Measurements from ENCODE around the gene PLCL1. TPM values are rescaled to one million over a fixed set of nuclear protein-coding genes. Genes with fewer than 3 reads are reported as not detected.
A peak's percentile ranks its signal among the peaks of the same experiment; 100 is the strongest.

Gene PLCL1
- total RNA-seq, 1 experiment from 2014 or later: 0.07 TPM

DNA sequence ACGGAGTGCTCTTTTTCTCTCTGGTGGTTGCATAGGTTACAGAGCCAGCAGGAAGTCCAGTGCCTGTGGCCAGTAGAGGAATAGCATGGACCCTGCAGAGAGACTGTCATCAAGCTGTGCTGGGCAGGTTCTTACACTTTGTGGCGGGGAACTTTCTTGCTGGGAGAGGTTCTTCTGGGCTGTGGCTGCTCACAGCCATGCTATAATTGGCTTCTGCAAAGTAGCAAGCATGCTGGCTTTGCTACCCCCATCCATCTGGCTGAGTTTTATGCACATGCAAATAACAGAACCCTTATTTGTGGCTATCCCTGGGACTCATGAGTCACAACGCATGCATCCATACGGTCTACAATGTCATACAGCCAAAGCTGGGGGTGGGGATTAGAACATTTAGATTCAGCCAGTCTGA, 68.9 kb downstream of the PLCL1 start:
- intact Hi-C loops (cut with micrococcal nuclease): no loop called here
- H3K4me1 ChIP-seq (ENCODE audit: control insufficient read depth in 1 of 2, insufficient read depth in 2 of 2, low read length in 2 of 2): no peaks in the 10 kb centered on the region
- H3K36me3 ChIP-seq (ENCODE audit: control insufficient read depth in 1 of 2, insufficient read depth in 2 of 2, low read length in 2 of 2): no peaks in the 10 kb centered on the region
- TF ChIP-seq, protein P1, sequence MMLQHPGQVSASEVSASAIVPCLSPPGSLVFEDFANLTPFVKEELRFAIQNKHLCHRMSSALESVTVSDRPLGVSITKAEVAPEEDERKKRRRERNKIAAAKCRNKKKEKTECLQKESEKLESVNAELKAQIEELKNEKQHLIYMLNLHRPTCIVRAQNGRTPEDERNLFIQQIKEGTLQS (IDR thresholded peaks at IDR 0.05): no peak
- TF ChIP-seq YY1 (IDR thresholded peaks at IDR 0.05; ENCODE audit: extremely low read depth, insufficient replicate concordance, low read depth, low read length) (no peak), ZFX (IDR thresholded peaks at IDR 0.05) (no peak), ELF1 (IDR thresholded peaks at IDR 0.05; ENCODE audit: borderline replicate concordance, low read depth) (no peak), JUND (IDR thresholded peaks at IDR 0.05) (no peak), POLR2A (IDR thresholded peaks at IDR 0.05; ENCODE audit: borderline replicate concordance, extremely low read depth, insufficient read depth, insufficient read length) (no peak)
- TF ChIP-seq, protein P2, sequence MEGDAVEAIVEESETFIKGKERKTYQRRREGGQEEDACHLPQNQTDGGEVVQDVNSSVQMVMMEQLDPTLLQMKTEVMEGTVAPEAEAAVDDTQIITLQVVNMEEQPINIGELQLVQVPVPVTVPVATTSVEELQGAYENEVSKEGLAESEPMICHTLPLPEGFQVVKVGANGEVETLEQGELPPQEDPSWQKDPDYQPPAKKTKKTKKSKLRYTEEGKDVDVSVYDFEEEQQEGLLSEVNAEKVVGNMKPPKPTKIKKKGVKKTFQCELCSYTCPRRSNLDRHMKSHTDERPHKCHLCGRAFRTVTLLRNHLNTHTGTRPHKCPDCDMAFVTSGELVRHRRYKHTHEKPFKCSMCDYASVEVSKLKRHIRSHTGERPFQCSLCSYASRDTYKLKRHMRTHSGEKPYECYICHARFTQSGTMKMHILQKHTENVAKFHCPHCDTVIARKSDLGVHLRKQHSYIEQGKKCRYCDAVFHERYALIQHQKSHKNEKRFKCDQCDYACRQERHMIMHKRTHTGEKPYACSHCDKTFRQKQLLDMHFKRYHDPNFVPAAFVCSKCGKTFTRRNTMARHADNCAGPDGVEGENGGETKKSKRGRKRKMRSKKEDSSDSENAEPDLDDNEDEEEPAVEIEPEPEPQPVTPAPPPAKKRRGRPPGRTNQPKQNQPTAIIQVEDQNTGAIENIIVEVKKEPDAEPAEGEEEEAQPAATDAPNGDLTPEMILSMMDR (IDR thresholded peaks at IDR 0.05 in 2 of 3, conservative IDR thresholded peaks at IDR 0.05 in 1 of 3; ENCODE audit: borderline replicate concordance in 1 of 3, insufficient read depth in 1 of 3, low read depth in 2 of 3, low read length in 2 of 3): 0 out of 6 replicates have a peak, but pooled peaks of 2 of the 3 experiments have one; percentile 2 to 5
- H3K9ac ChIP-seq (ENCODE audit: low read length): no peak overlapping the region
- no peaks in the 10 kb centered on the region for H3K9me3 ChIP-seq (ENCODE audit: control insufficient read depth in 1 of 2, insufficient read depth in 1 of 2, low read depth in 1 of 2, low read length in 2 of 2)
- H2AFZ ChIP-seq (ENCODE audit: low read depth, low read length, poor library complexity, severe bottlenecking): no peak overlapping the region
- no peaks in the 10 kb centered on the region for H3K79me2 ChIP-seq (ENCODE audit: insufficient read depth, low read length)
- RAD21 ChIA-PET (ENCODE audit: low non-redundant PET in 1 of 2, low total read pairs in 2 of 2, uncharacterized antibody in 2 of 2, unreplicated experiment in 2 of 2): no interaction called here
- DNase-seq (ENCODE audit: low read depth, low spot score) (no peak), ATAC-seq (peak; percentile 73)
- H4K20me1 ChIP-seq (ENCODE audit: insufficient read depth): no peaks in the 10 kb centered on the region
- no peak overlapping the region for H3K4me3 ChIP-seq (replicated peaks in 1 of 2; ENCODE audit: low read depth in 1 of 2, low read length in 2 of 2)
- no peak overlapping the region for H3K27ac ChIP-seq (ENCODE audit: low read depth, low read length)
- CTCF ChIA-PET: no interaction called here
- H3K9me2 ChIP-seq (ENCODE audit: insufficient read depth): no peaks in the 10 kb centered on the region
- no TSS peak for BruUV-seq (replicated peaks)
- POLR2A ChIA-PET: no interaction called here
- H3K4me2 ChIP-seq (ENCODE audit: low read length): no peak overlapping the region
- 0 out of 2 replicates have a peak, but pooled peaks cover 9% of the 10 kb centered on the region for H3K27me3 ChIP-seq (ENCODE audit: insufficient read depth, low read length)

DNA sequence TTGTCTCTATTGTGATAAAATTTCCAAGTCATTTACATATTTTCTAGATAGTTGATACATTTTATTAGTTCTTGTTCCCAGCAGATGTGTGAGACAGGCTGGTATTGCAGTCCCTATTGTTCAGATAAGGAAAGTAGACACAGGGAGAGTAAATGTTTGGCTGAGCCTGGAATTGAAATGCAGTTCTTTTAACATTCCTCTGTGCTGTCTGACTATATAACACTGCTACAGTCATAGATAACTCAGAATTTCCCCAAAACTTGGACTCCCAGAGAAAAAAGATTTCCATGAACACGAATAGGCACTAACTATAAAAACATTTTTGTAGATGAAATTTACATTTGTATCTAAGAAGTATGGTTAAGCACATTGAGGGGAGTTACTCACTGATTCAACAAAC, 71.4 kb downstream of the PLCL1 start:
- no peak for DNase-seq (ENCODE audit: low read depth, low spot score)
- no TSS peak for BruUV-seq (replicated peaks)
- H3K9ac ChIP-seq (ENCODE audit: low read length): no peak overlapping the region
- H3K36me3 ChIP-seq (ENCODE audit: control insufficient read depth in 1 of 2, insufficient read depth in 2 of 2, low read length in 2 of 2): no peaks in the 10 kb centered on the region
- no peak overlapping the region for H3K4me3 ChIP-seq (replicated peaks in 1 of 2; ENCODE audit: low read depth in 1 of 2, low read length in 2 of 2)
- ATAC-seq: no peak
- no peaks in the 10 kb centered on the region for H3K9me2 ChIP-seq (ENCODE audit: insufficient read depth)
- H3K4me2 ChIP-seq (ENCODE audit: low read length): no peak overlapping the region
- no peaks in the 10 kb centered on the region for H3K9me3 ChIP-seq (ENCODE audit: control insufficient read depth in 1 of 2, insufficient read depth in 1 of 2, low read depth in 1 of 2, low read length in 2 of 2)
- no peaks in the 10 kb centered on the region for H3K79me2 ChIP-seq (ENCODE audit: insufficient read depth, low read length)
- no peak overlapping the region for H3K27ac ChIP-seq (ENCODE audit: low read depth, low read length)
- no peaks in the 10 kb centered on the region for H3K4me1 ChIP-seq (ENCODE audit: control insufficient read depth in 1 of 2, insufficient read depth in 2 of 2, low read length in 2 of 2)
- H2AFZ ChIP-seq (ENCODE audit: low read depth, low read length, poor library complexity, severe bottlenecking): no peak overlapping the region
- intact Hi-C loops (cut with micrococcal nuclease): no loop called here
- 0 out of 2 replicates have a peak, but pooled peaks cover 10% of the 10 kb centered on the region for H3K27me3 ChIP-seq (ENCODE audit: insufficient read depth, low read length)
- ChIA-PET POLR2A (no interaction called here), RAD21 (ENCODE audit: low non-redundant PET in 1 of 2, low total read pairs in 2 of 2, uncharacterized antibody in 2 of 2, unreplicated experiment in 2 of 2) (no interaction called here), CTCF (no interaction called here)
- H4K20me1 ChIP-seq (ENCODE audit: insufficient read depth): no peaks in the 10 kb centered on the region
- TF ChIP-seq ZNF274 (IDR thresholded peaks at IDR 0.05; ENCODE audit: low read depth, low read length) (no peak), POLR2AphosphoS5 (IDR thresholded peaks at IDR 0.05; ENCODE audit: low read depth, low read length) (no peak), CBX3 (IDR thresholded peaks at IDR 0.05; ENCODE audit: low read depth) (no peak), ZFX (IDR thresholded peaks at IDR 0.05) (no peak)
- TF ChIP-seq, protein P3, sequence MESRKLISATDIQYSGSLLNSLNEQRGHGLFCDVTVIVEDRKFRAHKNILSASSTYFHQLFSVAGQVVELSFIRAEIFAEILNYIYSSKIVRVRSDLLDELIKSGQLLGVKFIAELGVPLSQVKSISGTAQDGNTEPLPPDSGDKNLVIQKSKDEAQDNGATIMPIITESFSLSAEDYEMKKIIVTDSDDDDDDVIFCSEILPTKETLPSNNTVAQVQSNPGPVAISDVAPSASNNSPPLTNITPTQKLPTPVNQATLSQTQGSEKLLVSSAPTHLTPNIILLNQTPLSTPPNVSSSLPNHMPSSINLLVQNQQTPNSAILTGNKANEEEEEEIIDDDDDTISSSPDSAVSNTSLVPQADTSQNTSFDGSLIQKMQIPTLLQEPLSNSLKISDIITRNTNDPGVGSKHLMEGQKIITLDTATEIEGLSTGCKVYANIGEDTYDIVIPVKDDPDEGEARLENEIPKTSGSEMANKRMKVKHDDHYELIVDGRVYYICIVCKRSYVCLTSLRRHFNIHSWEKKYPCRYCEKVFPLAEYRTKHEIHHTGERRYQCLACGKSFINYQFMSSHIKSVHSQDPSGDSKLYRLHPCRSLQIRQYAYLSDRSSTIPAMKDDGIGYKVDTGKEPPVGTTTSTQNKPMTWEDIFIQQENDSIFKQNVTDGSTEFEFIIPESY (IDR thresholded peaks at IDR 0.05; ENCODE audit: extremely low read depth, insufficient replicate concordance, low read length): no peak
- TF ChIP-seq, protein P2 (IDR thresholded peaks at IDR 0.05 in 2 of 3, conservative IDR thresholded peaks at IDR 0.05 in 1 of 3; ENCODE audit: borderline replicate concordance in 1 of 3, insufficient read depth in 1 of 3, low read depth in 2 of 3, low read length in 2 of 3): no peak
- TF ChIP-seq, protein P4, sequence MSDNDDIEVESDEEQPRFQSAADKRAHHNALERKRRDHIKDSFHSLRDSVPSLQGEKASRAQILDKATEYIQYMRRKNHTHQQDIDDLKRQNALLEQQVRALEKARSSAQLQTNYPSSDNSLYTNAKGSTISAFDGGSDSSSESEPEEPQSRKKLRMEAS (IDR thresholded peaks at IDR 0.05): no peak
- TF ChIP-seq, protein P1 (IDR thresholded peaks at IDR 0.05): no peak

Measured in HCT116 (cell line).